GM12878 (cell line): ENCODE data around the gene PPP1R27. TPM values are rescaled to one million over a fixed set of nuclear protein-coding genes. Genes with fewer than 3 reads are reported as not detected.

Experiments used
- ATAC-seq: fragments of 200-7000 bp; cut with Tn5 transposase; 3 replicates; pipeline ENCODE4 v1.9.1; 2020; ENCODE audit warnings: mild to moderate bottlenecking, moderate library complexity
- BruUV-seq: library from RNA; stranded (reverse); fragments of 400-500 nt; replicated peaks from 2 replicates; lab custom pipeline; 2021; lab: Mats Ljungman, UMichigan
- CTCF ChIA-PET: fragments of 300-600 bp; sonication (Branson Sonifier 250); formaldehyde crosslinking; extraction: SDS; loops from one replicate; lab custom pipeline; 2021; ENCODE audit warnings: inconsistent platforms; lab: Yijun Ruan, JAX
- POLR2A ChIA-PET: fragments of 350-600 bp; formaldehyde crosslinking; extraction: SDS; loops from one replicate; lab custom pipeline; 2021; ENCODE audit warnings: inconsistent platforms; lab: Charles Lee
- RAD21 ChIA-PET: fragments of 300-600 bp; sonication (Branson Sonifier 250); formaldehyde crosslinking; loops from one replicate; lab custom pipeline; 2023; ENCODE audit warnings: antibody characterized with exemption; ENCODE audit not compliant: unreplicated experiment; lab: Charles Lee
- SMC1A ChIA-PET: fragments of 300-600 bp; sonication (Branson Sonifier 250); formaldehyde crosslinking; loops from one replicate; lab custom pipeline; 2023; ENCODE audit not compliant: unreplicated experiment, uncharacterized antibody; lab: Charles Lee
- DNase-seq: peaks from one replicate; pipeline ENCODE4 v3.0.0-alpha.2; 2011; ENCODE audit warnings: low read depth, low spot score
- FAIRE-seq: peaks from 3 replicates; lab custom pipeline; 2011; peaks lifted over from hg19 to GRCh38; lab: Jason Lieb, UNC
- H2AFZ ChIP-seq: 2 replicates; pipeline ENCODE4 v1.6.0; 2011; ENCODE audit warnings: low read depth, low read length, control low read depth; ENCODE audit not compliant: control insufficient read depth
- H3K27ac ChIP-seq: 2 replicates; pipeline ENCODE4 v1.5.1; 2011; ENCODE audit warnings: control low read depth; ENCODE audit not compliant: control insufficient read depth, insufficient read depth
- H3K27me3 ChIP-seq, 2 experiments: replicated peaks in 1 of 2; 2 replicates each; pipeline versions ENCODE4 v1.6.0 to v1.6.1; 2011; ENCODE audit warnings: low read length in 1 of 2; ENCODE audit not compliant: control insufficient read depth in 2 of 2, insufficient read depth in 2 of 2
- H3K36me3 ChIP-seq, 2 experiments: 2 replicates each; pipeline ENCODE4 v1.5.1; 2011; ENCODE audit warnings: low read length in 1 of 2; ENCODE audit not compliant: control insufficient read depth in 2 of 2, insufficient read depth in 2 of 2
- H3K4me1 ChIP-seq: 2 replicates; pipeline ENCODE4 v1.6.1; 2011; ENCODE audit warnings: mild to moderate bottlenecking, low read length, moderate library complexity, mixed read lengths; ENCODE audit not compliant: control insufficient read depth, insufficient read depth
- H3K4me2 ChIP-seq: 2 replicates; pipeline ENCODE4 v1.6.0; 2011; ENCODE audit warnings: control low read depth; ENCODE audit not compliant: control insufficient read depth, insufficient read depth
- H3K4me3 ChIP-seq: fragments of 200-600 bp; sonication (generic); 2 replicates; pipeline ENCODE4 v1.5.1; 2016
- H3K79me2 ChIP-seq: 2 replicates; pipeline ENCODE4 v1.6.0; 2011; ENCODE audit warnings: low read length; ENCODE audit not compliant: control insufficient read depth, insufficient read depth
- H3K9ac ChIP-seq: 2 replicates; pipeline ENCODE4 v1.8.0; 2011; ENCODE audit warnings: low read length, control low read depth, mixed read lengths; ENCODE audit not compliant: control insufficient read depth, insufficient read depth
- H3K9me3 ChIP-seq: replicated peaks from 3 replicates; pipeline ENCODE4 v1.5.1; 2011; ENCODE audit warnings: mild to moderate bottlenecking, low read length; ENCODE audit not compliant: control insufficient read depth, insufficient read depth
- H4K20me1 ChIP-seq: 2 replicates; pipeline ENCODE4 v1.6.0; 2011; ENCODE audit not compliant: control insufficient read depth, insufficient read depth
- ATF2 ChIP-seq: IDR thresholded peaks from 2 replicates; pipeline ENCODE4 v1.6.1; 2012; ENCODE audit warnings: low read length, inconsistent platforms
- CHD2 ChIP-seq: IDR thresholded peaks from 2 replicates; pipeline ENCODE4 v1.6.1; 2011; ENCODE audit warnings: low read depth, low read length, improper control_type of control experiment, borderline replicate concordance
- E4F1 ChIP-seq: fragments of 450-650 bp; IDR thresholded peaks from 2 replicates; pipeline ENCODE4 v1.6.1; 2018; ENCODE audit warnings: borderline replicate concordance, mild to moderate bottlenecking; ENCODE audit not compliant: partially characterized antibody
- KLF5 ChIP-seq: fragments of 450-650 bp; IDR thresholded peaks from 2 replicates; pipeline ENCODE4 v1.6.1; 2014; ENCODE audit warnings: mild to moderate bottlenecking; ENCODE audit not compliant: partially characterized antibody
- MEF2A ChIP-seq: IDR thresholded peaks from 2 replicates; pipeline ENCODE4 v1.6.1; 2011; ENCODE audit warnings: low read depth, mild to moderate bottlenecking, low read length, moderate library complexity; ENCODE audit not compliant: insufficient read depth
- SMAD1 ChIP-seq: fragments of 450-650 bp; IDR thresholded peaks from 2 replicates; pipeline ENCODE4 v1.6.1; 2018; ENCODE audit warnings: mild to moderate bottlenecking, low read depth; ENCODE audit not compliant: partially characterized antibody
- SMARCA5 ChIP-seq: fragments of 450-650 bp; IDR thresholded peaks from 2 replicates; pipeline ENCODE4 v1.6.1; 2017; ENCODE audit warnings: mild to moderate bottlenecking
- TCF12 ChIP-seq: IDR thresholded peaks from 2 replicates; pipeline ENCODE4 v1.6.1; 2011; ENCODE audit warnings: low read depth, mild to moderate bottlenecking, low read length
- YBX1 ChIP-seq: fragments of 450-650 bp; IDR thresholded peaks from 2 replicates; pipeline ENCODE4 v1.6.1; 2016; ENCODE audit warnings: antibody characterized with exemption
- ZBTB4 ChIP-seq: fragments of 450-650 bp; formaldehyde crosslinking; IDR thresholded peaks from 2 replicates; pipeline ENCODE4 v1.4.0; 2022; ENCODE audit warnings: mild to moderate bottlenecking, moderate library complexity
- WGBS: methylation state at CpG from one replicate; pipeline ENCODE4 v1.1.6; 2016; ENCODE audit warnings: low lambda C conversion rate; ENCODE audit not compliant: insufficient replicate concordance, insufficient coverage; ENCODE audit errors: missing lambda C conversion rate; 5-methylcytosine and 5-hydroxymethylcytosine counted together
- in situ Hi-C: fragments of 300-500 bp; cut with MboI; formaldehyde crosslinking; loops from 9 replicates; pipeline ENCODE4 v1.14.3; 2018; ENCODE audit warnings: mixed read lengths
- intact Hi-C: fragments of 100-400 bp; cut with micrococcal nuclease; formaldehyde crosslinking; loops from one replicate; pipeline ENCODE4 v1.14.2; 2022; ENCODE audit not compliant: unreplicated experiment
- polyA plus RNA-seq, 11 experiments: library from polyadenylated mRNA; depleted of rRNA in 4 of 11; unstranded in 6 of 11; stranded (reverse) in 5 of 11; fragments of >200 nt; fragmentation: Nextera tagmentation in 4 of 11; fragmentation: Illumina TruSeq in 1 of 11; extraction: Ambion mirVana in 4 of 11; extraction: Trizol in 1 of 11; gene quantifications; 1 replicate in 1 of 11; 2 replicates in 10 of 11; pipeline versions ENCODE4 v1.2.1 to v1.2.3, GENCODE V29; 2011 to 2016; ENCODE audit warnings: inconsistent platforms in 2 of 11, missing spikeins in 2 of 11, low read depth in 1 of 11
- total RNA-seq, 4 experiments: library from RNA; depleted of rRNA in 3 of 4; stranded (reverse); fragments of >200 nt in 3 of 4; fragmentation: Illumina TruSeq in 1 of 4; extraction: Trizol in 1 of 4; gene quantifications; 2 replicates each; pipeline versions ENCODE4 v1.2.1 to v1.2.3, GENCODE V29; 2013 to 2021

Gene PPP1R27
- total and polyA plus RNA-seq, 10 of the 15 experiments (the other 5 are each of a cell fraction or from before 2014, with no cell fraction given) = 0.17 to 1.6 (median 0.49) TPM; not detected in 3

GRCh38 chr17:81807210-81807719, 27.6 kb downstream of the PPP1R27 start:
- ChIA-PET POLR2A (no interaction called here), CTCF (no interaction called here), RAD21 (no interaction called here), SMC1A (no interaction called here)
- ATAC-seq (peak; percentile 9; the same call in 2 of the 3 replicates), DNase-seq (no peak), FAIRE-seq (no peak)
- Histone ChIP-seq H4K20me1 (no peaks in the 10 kb centered on the region), H3K4me1 (no peaks in the 10 kb centered on the region), H3K4me2 (no peak overlapping the region), H3K27ac (no peak overlapping the region), H3K4me3 (no peak overlapping the region), H2AFZ (no peak overlapping the region), H3K9me3 (no peaks in the 10 kb centered on the region), H3K36me3 (no peaks in the 10 kb centered on the region), H3K27me3 (peaks cover 1 to 2% of the 10 kb centered on the region in 2 experiments; a peak in 1 of 4 replicates), H3K9ac (no peak overlapping the region), H3K79me2 (no peaks in the 10 kb centered on the region)
- BruUV-seq = no TSS peak
- no peak for TF ChIP-seq SMARCA5
- no peak for TF ChIP-seq YBX1
- TF ChIP-seq ATF2 = no peak
- no peak for TF ChIP-seq CHD2
- TF ChIP-seq SMAD1 = no peak
- TF ChIP-seq ZBTB4 (CRISPR knock-in tag) = no peak
- no peak for TF ChIP-seq E4F1
- TF ChIP-seq TCF12 = no peak
- TF ChIP-seq MEF2A = no peak
- TF ChIP-seq KLF5 = no peak
- in situ Hi-C loops (no loop called here), intact Hi-C loops (no loop called here)
- WGBS = 32% methylated on average over 18 of the region's 18 CpGs
